HG02943 (cell line): ENCODE measurements around the gene CAPN12.

Source experiments
- ATAC-seq: cut with Tn5 transposase; IDR thresholded peaks from one replicate; pipeline ENCODE4 v1.9.1; 2021; ENCODE audit warnings: mild to moderate bottlenecking, low read depth, moderate library complexity; ENCODE audit not compliant: unreplicated experiment

CAPN12 gene

DNA sequence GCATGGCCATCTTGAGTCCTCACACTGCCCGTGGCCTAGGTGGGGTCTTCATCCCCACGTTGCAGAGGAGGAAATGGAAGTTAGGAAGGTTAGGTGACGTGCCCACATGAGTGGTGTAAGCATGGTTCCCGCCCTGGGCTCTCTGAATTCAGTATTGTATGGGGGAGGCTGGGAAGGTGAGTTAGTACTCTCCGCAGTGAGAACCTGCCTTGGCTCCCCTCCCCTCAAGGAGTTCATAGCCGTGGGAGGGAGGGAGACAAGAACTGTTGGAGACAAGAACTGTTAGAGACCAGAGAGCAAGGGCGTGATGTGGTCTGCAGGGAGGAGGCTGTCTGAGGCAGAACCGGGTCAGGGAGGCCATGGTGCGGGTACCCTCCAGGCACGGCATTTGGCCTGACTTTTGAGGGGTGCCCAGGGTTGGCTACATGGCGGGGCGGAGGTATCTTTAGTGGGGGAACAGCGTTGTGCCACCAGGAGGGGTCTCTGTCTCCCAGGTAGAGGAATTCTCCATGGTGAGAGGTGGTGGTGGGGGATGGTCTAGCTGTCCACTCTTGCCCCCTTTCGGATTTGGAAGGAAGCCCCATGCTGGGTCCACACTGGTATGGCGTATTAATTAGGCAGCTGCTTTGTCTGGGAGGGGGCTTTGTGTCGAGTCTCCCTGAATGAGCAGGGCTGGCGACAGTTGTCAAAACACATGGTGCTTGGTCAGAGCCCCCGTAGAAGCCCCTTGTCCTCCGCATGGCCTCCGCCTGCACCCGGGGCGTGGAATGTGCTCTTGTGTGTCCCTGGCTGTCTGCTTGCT lies 45.8 kb downstream of the CAPN12 start:
- ATAC-seq = no peak

GRCh38 chr19:38697641-38698071 lies 46.6 kb downstream of the CAPN12 start:
- ATAC-seq = no peak

DNA sequence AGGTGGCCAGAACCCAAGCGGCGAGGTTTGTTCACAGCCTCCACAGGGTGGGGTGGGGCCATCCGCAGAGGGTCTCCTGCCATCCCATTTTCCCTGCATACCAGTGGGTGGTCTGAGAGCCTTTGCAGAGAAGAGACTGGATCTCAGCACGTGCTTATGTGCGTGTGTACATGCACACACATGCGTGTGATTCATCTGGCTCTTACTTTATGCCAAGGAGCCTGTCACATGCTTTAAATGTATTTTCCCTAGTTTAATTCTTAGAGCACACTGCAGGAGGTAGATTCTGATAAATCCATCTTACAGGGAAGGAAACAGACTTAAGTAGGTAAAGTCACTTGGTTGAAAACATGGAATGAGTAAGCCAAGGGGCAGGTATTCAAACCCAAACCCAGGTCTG lies 47.1 kb downstream of the CAPN12 start:
- ATAC-seq = no peak

DNA sequence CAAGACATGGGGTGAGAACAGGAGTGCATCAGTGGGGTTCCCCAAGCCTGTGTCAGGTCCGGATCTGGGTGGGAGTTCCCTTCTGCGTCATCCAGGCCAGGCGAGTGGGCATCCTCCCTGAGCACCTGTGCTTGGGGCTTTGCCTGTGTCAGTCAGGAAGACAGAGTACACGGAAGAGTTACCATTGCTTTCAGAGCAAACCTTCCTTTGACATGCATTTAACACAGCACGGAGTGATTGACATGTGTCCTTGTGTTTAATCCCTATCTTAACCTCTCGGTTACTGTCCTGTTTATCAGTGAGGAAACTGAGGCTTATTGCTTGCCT lies 47.6 kb downstream of the CAPN12 start:
- no peak for ATAC-seq

- ATAC-seq = no peak
Observed at GRCh38 chr19:38695832-38696728, 48.2 kb downstream of the CAPN12 start.

DNA sequence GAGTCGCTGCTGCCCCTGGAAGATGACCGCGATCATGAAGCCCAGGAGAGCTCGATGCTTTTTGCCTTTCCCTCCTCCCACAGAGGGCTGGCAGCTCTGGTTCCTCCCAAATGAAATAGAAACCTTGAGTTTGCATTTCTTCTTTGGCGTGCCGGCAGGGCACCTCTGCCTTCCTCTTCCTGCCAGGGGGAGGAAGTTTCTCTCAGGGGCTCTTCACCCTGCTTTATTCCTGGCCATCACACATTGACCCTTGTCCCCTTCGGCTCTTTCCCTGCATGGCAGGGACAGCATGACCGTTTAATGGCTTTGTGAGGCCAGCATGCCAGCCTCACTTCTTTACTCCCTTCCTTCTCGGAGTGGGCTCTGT lies 49.0 kb downstream of the CAPN12 start:
- no peak for ATAC-seq

DNA sequence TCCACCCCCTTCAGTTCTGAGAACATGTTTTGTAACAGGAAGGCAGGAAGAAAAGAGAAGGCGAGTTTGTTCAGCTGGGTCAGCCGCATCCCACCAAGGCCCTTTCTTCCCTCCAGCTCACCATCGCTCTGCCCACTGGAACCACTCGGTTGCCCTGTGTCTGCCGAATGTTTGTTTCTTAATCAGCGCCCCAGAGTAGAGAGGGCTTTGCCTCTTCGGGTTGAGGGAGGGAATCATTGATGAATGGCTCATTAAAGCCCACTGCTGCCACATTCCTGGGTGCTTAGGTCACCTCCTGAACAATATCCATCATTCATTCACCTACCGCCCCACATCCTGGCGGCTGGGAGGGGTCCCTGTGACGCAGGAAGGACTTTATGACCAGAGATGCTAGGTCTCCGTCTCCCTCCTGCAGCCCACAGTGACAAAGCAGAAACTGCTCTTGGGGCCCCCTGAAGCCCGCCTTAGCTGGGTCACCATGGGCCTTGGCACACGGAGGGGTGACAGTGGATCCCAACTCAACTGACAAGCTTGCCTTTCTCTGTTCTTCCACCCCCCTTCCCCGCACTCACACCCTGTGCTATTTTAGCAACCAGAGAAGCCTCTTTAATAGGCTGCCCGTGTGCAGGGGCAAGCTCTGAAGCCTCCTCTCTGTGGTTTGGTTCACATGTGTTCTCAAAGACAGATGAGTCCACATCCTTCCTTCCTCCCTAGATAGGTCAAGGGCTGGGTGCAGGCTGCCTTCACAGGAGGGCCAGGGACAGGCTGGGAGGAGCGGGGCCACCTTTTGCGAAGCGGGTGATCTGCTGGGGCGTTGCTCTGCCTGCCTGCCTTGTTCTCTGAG lies 50.7 kb downstream of the CAPN12 start:
- no peak for ATAC-seq

DNA sequence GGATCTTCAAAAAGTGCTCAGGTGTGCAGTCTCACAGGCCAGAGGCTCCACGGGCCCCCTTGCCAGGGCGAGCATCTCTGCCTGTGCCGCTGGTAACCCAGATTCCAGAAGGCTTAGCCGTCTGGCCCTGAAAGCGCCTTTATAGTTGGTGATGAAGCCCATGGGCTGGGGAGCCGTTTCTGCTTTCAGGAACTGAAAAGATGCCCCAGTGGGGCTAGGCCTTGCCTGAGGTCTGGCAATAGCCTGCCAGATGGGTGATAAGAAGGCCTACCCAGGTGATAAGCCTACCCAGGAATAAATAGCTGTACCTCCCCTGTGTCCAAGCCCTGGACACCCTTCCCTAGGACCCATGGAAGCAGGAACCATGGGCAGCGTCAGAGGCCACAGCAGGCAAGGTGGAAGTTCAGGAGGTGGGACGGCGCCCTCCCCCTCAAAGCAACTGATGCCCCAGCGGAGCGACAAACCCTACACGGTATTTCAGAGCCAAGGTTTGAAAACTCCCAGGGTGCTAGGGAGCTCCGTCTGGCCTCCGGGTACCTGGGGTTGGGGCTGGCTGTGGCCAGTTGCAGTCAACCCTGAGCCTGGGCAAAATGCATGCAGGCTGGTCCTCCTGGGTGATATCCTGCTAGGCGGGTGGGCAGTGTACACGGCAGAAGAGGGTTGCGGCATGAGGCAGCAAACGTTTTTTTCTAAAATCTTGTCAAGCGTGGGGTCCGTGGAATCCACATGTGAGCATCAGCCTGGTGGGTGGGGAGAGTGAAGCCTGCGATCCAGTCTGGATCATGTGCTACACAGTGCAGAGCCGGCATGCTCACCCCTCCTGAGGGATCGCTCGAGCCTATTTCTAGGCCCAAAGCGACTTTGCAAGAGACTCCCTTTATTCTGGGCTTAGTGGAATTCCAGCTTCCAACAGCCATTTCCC lies 51.6 kb downstream of the CAPN12 start:
- ATAC-seq = no peak

DNA sequence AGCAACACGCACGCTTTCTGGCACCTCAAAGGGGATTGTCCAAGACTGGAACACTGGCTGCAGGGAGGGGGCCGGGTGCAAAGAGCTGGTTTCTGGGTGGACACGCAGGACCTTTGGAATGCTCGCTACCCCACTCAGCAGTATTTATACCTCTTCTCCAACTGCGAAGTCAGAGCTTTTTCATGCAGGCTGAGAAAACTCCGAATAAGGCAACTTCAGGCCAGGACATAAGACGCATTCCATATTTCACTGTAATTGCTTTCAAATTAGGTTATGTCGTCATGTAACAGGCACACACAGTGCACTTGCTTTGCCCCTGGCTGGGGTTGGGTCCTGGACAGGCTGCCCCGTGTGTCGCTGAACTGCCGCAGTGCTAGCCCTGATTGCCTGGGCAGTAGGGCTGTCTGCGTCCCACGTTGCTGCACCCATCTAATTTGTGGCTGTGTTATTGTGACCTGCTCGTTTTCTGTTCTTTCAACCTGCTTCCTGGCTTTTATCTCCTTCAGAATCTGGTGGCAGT lies 52.3 kb downstream of the CAPN12 start:
- ATAC-seq = no peak

GRCh38 chr19:38690832-38691231 lies 53.4 kb downstream of the CAPN12 start:
- no peak for ATAC-seq

DNA sequence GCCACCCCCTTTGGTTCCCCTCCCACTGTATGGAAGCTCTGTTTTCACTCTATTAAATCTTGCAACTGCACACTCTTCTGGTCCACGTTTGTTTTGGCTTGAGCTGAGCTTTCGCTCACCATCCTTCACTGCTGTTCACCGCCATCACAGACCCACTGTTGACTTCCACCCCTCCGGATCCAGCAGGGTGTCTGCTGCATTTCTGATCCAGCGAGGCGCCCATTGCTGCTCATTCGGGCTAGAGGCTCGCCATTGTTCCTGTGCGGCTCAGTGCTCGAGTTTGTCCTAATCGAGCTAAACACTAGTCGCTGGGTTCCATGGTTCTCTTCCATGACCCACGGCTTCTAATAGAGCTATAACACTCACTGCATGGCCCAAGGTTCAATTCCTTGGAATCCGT lies 54.1 kb downstream of the CAPN12 start:
- no peak for ATAC-seq

GRCh38 chr19:38687837-38688378 lies 56.4 kb downstream of the CAPN12 start:
- no peak for ATAC-seq

DNA sequence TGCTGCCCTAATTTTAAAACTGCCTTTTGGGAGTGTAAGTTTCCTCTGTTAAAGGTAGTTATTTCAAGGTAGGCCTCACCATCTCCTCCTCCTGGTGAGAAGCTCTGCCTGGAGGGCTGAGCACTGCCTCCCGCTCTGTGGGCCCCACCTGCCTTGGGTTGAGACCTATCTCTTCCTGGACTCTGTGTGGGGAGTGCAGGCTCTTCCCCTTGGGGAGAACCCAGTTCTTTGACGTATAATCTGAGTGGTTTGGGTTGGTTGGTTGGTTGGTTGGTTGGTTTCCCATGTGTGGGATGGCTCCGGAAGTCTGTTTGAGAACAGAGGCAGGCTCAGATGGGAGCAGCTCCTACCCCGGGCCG lies 57.8 kb downstream of the CAPN12 start:
- ATAC-seq = no peak

DNA sequence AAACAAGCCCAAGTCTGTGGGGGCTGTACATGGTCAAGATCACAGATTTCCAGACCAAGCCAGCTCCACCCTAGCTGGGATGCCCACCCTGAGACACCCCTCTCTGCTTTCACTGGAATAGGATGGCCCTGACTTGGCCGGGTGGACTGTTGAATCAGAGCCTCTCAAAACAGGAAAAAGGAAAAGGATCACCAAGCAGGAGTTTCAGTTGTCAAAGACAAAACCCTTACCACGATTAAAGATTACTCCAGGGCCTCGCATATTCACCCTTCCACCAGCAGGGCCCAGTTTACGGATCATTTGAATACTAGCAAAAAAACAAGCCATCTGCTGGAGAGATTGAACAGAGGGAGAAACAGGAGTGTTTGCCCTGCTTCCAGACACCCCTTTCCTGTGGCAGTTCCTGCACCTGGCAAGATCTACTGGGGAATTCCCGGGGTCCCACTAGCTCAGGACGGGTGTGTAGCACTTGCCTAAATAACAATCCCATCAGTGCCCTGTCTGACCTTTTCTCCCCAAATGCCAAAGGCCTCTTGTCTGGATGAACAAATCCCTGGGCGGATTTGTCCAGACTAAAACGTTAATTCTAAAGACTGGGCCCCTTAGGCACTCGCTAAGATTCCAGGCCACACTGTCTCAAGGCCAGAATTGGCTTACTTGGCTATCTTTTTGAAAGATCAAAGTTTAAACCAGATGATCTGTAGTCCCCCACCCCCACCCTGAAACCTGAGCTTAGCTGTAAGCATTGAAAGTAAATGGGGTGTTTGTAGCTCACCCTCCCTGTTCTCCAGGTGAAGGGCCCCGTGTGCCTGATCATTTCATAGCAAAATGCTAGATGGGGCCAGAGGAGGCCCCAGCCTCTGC lies 58.4 kb downstream of the CAPN12 start:
- ATAC-seq = no peak

- no peak for ATAC-seq
Observed at GRCh38 chr19:38684862-38685665, 59.2 kb downstream of the CAPN12 start.

- no peak for ATAC-seq
Observed at GRCh38 chr19:38684078-38684861, 60.0 kb downstream of the CAPN12 start.
